ENCODE measurements around the gene RMDN3. TPM values are rescaled to one million over a fixed set of nuclear protein-coding genes. Genes with fewer than 3 reads are reported as not detected.

Gene RMDN3
- total and polyA plus RNA-seq, 9 of the 15 experiments (the other 6 are each of a cell fraction or from before 2014, with no cell fraction given) = 8.1 to 38.2 (median 25.9) TPM

GRCh38 chr15:40763801-40764628, 9.0 kb upstream of the RMDN3 start, which contains the start of gene GCHFR (continued):
- TF ChIP-seq CEBPZ (IDR thresholded peaks at IDR 0.05; ENCODE audit: borderline replicate concordance, low read depth, low read length) = no peak
- 0 out of 2 replicates have a peak, but pooled peaks have one; percentile 18 for TF ChIP-seq ETS1 (conservative IDR thresholded peaks at IDR 0.05; ENCODE audit: control insufficient read depth, low read depth, low read length)
- TF ChIP-seq SRSF3 (IDR thresholded peaks at IDR 0.05; ENCODE audit: insufficient read depth, low read length) = no peak
- no peak for TF ChIP-seq ZKSCAN3 (CRISPR knock-in tag; IDR thresholded peaks at IDR 0.05)
- no peak for TF ChIP-seq ZNF197 (CRISPR knock-in tag; IDR thresholded peaks at IDR 0.05; ENCODE audit: low read depth)
- no peak; the same call in 1 of the 2 replicates for TF ChIP-seq GATAD2B (IDR thresholded peaks at IDR 0.05; ENCODE audit: borderline replicate concordance)
- TF ChIP-seq ZNF695 (CRISPR knock-in tag; IDR thresholded peaks at IDR 0.05) = no peak
- 0 out of 2 replicates have a peak, but pooled peaks have one; percentile 46 for TF ChIP-seq RNF2 (IDR thresholded peaks at IDR 0.05)
- TF ChIP-seq DPF2 (IDR thresholded peaks at IDR 0.05) = no peak
- TF ChIP-seq SOX6 (IDR thresholded peaks at IDR 0.05) = no peak; the same call in 1 of the 2 replicates
- TF ChIP-seq ZNF589 (CRISPR knock-in tag; IDR thresholded peaks at IDR 0.05; ENCODE audit: low read depth) = no peak
- no peak for TF ChIP-seq HSF4 (CRISPR knock-in tag; IDR thresholded peaks at IDR 0.05; ENCODE audit: borderline replicate concordance)
- TF ChIP-seq PRPF4 (IDR thresholded peaks at IDR 0.05; ENCODE audit: insufficient read depth, low read depth, low read length, poor library complexity, severe bottlenecking) = no peak
- no peak for TF ChIP-seq PRDM10 (IDR thresholded peaks at IDR 0.05; ENCODE audit: partially characterized antibody)
- no peak for TF ChIP-seq PTBP1 (IDR thresholded peaks at IDR 0.05; ENCODE audit: low read depth, low read length)

Measured in K562 (cell line).